ENCODE data around the gene PPP4R2. TPM values are rescaled to one million over a fixed set of nuclear protein-coding genes. Genes with fewer than 3 reads are reported as not detected.

PPP4R2 gene
- 18.7 and 19.0 TPM in 2 replicates for total RNA-seq

DNA sequence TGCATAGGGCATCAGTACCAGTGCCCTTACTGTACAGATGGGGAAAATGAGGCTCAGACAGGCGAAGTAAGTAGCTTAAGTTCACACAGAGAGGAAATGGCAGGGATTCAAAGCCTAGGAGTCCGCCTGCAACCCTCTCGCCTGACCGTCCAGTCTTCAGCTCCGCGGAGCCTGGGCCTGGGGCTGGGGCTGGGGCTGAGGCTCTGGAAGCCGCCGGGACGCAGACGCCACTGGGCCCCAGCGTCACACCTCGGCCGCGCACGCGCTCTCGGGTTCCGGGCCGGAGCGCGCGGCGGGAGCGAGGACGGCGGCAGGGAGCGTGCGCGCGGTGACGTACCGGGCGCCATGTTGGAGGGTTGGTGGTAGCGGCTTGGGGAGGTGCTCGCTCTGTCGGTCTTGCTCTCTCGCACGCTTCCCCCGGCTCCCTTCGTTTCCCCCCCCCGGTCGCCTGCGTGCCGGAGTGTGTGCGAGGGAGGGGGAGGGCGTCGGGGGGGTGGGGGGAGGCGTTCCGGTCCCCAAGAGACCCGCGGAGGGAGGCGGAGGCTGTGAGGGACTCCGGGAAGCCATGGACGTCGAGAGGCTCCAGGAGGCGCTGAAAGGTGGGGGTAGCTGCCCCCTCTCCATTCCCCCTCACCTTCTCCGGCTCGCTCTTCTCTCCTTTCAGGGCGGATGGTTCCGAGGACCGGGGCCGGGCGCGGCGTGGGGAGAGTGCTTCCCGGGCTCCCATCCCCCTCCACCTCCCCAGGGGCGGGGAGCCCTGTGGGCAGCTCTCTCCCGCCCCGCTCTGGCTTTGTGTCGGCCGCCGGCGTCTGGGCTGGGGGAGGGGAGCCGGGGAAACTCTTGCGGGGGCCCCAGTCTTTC is at the start of gene PPP4R2:
Gene PPP4R2, plus strand, starts transcription at position 339 of the 861 bp plus-strand sequence. Its CDS starts 227 bp downstream, at position 566.

GRCh38 chr3:73061416-73061815 is 64.8 kb downstream of the PPP4R2 start, which contains the start of gene EBLN2:
Gene EBLN2, plus strand, starts transcription at chr3:73061659. Its CDS starts 423 bp downstream, at chr3:73062082.

Other genes starting within 250 kb of the PPP4R2 start
- 14.3 and 14.9 TPM in 2 replicates for gene SHQ1, start 148.4 kb upstream of the PPP4R2 start, total RNA-seq
- 9.4 and 15.0 TPM in 2 replicates for gene GXYLT2, start 108.8 kb upstream of the PPP4R2 start, total RNA-seq
- 0.89 and 1.0 TPM in 2 replicates for gene EBLN2, start 64.8 kb downstream of the PPP4R2 start, total RNA-seq